ENCODE results near the gene PRCP. TPM values are rescaled to one million over a fixed set of nuclear protein-coding genes. Genes with fewer than 3 reads are reported as not detected.
A peak's percentile ranks its signal among the peaks of the same experiment; 100 is the strongest.
"Not testable (repeated sequence)": the region's sequence is repeated elsewhere in the genome, so short reads cannot be mapped to it uniquely, and the experiment has no call there.

Gene PRCP
- total RNA-seq (19.7 TPM), polyA plus RNA-seq (10 to 100 TPM; 27.4 to 41.9 (median 32.8) TPM)

- ATAC-seq (ENCODE audit: low read depth in 2 of 2) (peak; percentile 77 to 80), DNase-seq (peak; percentile 90 to 93 (median 93))
- no peaks in the 10 kb centered on the region for H3K27me3 ChIP-seq (ENCODE audit: control insufficient read depth, insufficient read depth, low read length)
- no peaks in the 10 kb centered on the region for H3K36me3 ChIP-seq (ENCODE audit: control insufficient read depth, insufficient read depth, low read length)
- Mint-ChIP-seq H3K9me3 (no peaks in the 10 kb centered on the region), H3K27me3 (peaks cover 4% of the 10 kb centered on the region), H3K4me3 (peak within 1 kb of the TSS; percentile 93 to 100 (median 100)), H3K27ac (peak within 1 kb of the TSS; percentile 99 to 100 (median 100)), H3K36me3 (peaks cover 5% of the 10 kb centered on the region), H3K4me1 (peaks cover 4 to 50% (median 15%) of the 10 kb centered on the region in 4 donors)
- H3K4me1 ChIP-seq (ENCODE audit: control insufficient read depth, insufficient read depth, low read length, poor library complexity, severe bottlenecking), result peaks cover 28% of the 10 kb centered on the region
- H3K27ac ChIP-seq (ENCODE audit: insufficient read depth, low read length, poor library complexity, severe bottlenecking), result peak within 1 kb of the TSS; percentile 98
- peak within 1 kb of the TSS; percentile 98 for H3K4me3 ChIP-seq (ENCODE audit: low read depth, low read length)
- H3K9me3 ChIP-seq (ENCODE audit: control insufficient read depth in 2 of 2, low read length in 2 of 2), result no peaks in the 10 kb centered on the region
Observed at GRCh38 chr11:82900277-82901164, at the start of gene PRCP. Gene PRCP, minus strand, starts transcription at chr11:82900430. Its CDS starts 28 bp downstream, at chr11:82900402.

- Histone ChIP-seq H3K4me1 (ENCODE audit: control insufficient read depth, insufficient read depth, low read length, poor library complexity, severe bottlenecking) (no peaks in the 10 kb centered on the region), H3K36me3 (ENCODE audit: control insufficient read depth, insufficient read depth, low read length) (no peaks in the 10 kb centered on the region), H3K9me3 (ENCODE audit: control insufficient read depth in 2 of 2, low read length in 2 of 2) (peaks cover 5% of the 10 kb centered on the region in 2 experiments), H3K27ac (ENCODE audit: insufficient read depth, low read length, poor library complexity, severe bottlenecking) (no peak overlapping the region), H3K27me3 (ENCODE audit: control insufficient read depth, insufficient read depth, low read length) (no peaks in the 10 kb centered on the region), H3K4me3 (ENCODE audit: low read depth, low read length) (no peak overlapping the region)
- peaks cover 0 to 28% (median 11%) of the 10 kb centered on the region in 7 donors for H3K9me3 Mint-ChIP-seq
- no peak overlapping the region for H3K4me3 Mint-ChIP-seq
- no peak overlapping the region for H3K27ac Mint-ChIP-seq
- no peak for ATAC-seq (ENCODE audit: low read depth in 2 of 2)
- H3K27me3 Mint-ChIP-seq, result peaks cover 12% of the 10 kb centered on the region
- no peak for DNase-seq
- H3K36me3 Mint-ChIP-seq, result peaks cover 18% of the 10 kb centered on the region
- H3K4me1 Mint-ChIP-seq, result peaks cover 5 to 22% (median 13%) of the 10 kb centered on the region in 4 donors
Observed at GRCh38 chr11:82949352-82949751, 49.1 kb upstream of the PRCP start.

DNA sequence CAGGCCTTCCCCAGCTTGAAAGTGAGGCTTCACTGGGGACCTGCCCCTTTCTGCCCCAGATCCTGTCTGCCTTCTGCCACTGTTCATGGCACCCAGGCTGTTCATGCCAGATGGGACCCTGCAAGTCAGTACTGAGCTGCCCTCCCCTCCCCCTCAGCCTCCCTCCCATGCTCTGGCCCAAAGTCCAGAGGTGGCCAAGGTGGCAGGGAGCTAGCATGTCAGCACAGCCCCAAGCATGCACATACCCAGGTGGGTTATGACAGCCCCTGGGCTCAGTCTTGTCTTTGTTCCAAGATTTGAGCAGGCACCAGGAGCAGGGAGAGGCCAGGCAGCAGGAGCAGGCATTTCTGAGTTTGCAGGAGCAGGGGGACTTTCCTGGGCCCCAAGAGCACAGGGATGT lies 45.5 kb upstream of the PRCP start:
- H3K27me3 ChIP-seq (ENCODE audit: control insufficient read depth, insufficient read depth, low read length), result no peaks in the 10 kb centered on the region
- no peaks in the 10 kb centered on the region for H3K36me3 ChIP-seq (ENCODE audit: control insufficient read depth, insufficient read depth, low read length)
- Mint-ChIP-seq H3K27ac (no peak overlapping the region), H3K9me3 (peaks cover 0 to 17% (median 6%) of the 10 kb centered on the region in 7 donors), H3K4me1 (peaks cover 4 to 19% (median 14%) of the 10 kb centered on the region in 4 donors), H3K27me3 (no peaks in the 10 kb centered on the region), H3K4me3 (no peak overlapping the region), H3K36me3 (peaks cover 4% of the 10 kb centered on the region)
- H3K9me3 ChIP-seq (ENCODE audit: control insufficient read depth in 2 of 2, low read length in 2 of 2), result no peaks in the 10 kb centered on the region
- no peak overlapping the region for H3K27ac ChIP-seq (ENCODE audit: insufficient read depth, low read length, poor library complexity, severe bottlenecking)
- H3K4me3 ChIP-seq (ENCODE audit: low read depth, low read length), result no peak overlapping the region
- ATAC-seq (ENCODE audit: low read depth in 2 of 2) (no peak), DNase-seq (no peak)
- no peaks in the 10 kb centered on the region for H3K4me1 ChIP-seq (ENCODE audit: control insufficient read depth, insufficient read depth, low read length, poor library complexity, severe bottlenecking)

- DNase-seq; H3K9me3 ChIP-seq (ENCODE audit: control insufficient read depth in 2 of 2, low read length in 2 of 2); H3K27ac ChIP-seq (ENCODE audit: insufficient read depth, low read length, poor library complexity, severe bottlenecking); H3K27me3 ChIP-seq (ENCODE audit: control insufficient read depth, insufficient read depth, low read length); H3K27me3 Mint-ChIP-seq; H3K4me3 Mint-ChIP-seq; H3K36me3 Mint-ChIP-seq; H3K4me1 ChIP-seq (ENCODE audit: control insufficient read depth, insufficient read depth, low read length, poor library complexity, severe bottlenecking); ATAC-seq (ENCODE audit: low read depth in 2 of 2); H3K36me3 ChIP-seq (ENCODE audit: control insufficient read depth, insufficient read depth, low read length); H3K4me3 ChIP-seq (ENCODE audit: low read depth, low read length): not testable (repeated sequence)
- Mint-ChIP-seq H3K9me3 (peaks cover 0 to 18% (median 6%) of the 10 kb centered on the region in 7 donors), H3K27ac (peak overlapping the region in 1 of 3 donors; percentile 49), H3K4me1 (peaks cover 4 to 22% (median 15%) of the 10 kb centered on the region in 4 donors)
Observed at GRCh38 chr11:82945041-82945440, 44.8 kb upstream of the PRCP start.

- no peaks in the 10 kb centered on the region for H3K27me3 ChIP-seq (ENCODE audit: control insufficient read depth, insufficient read depth, low read length)
- peaks cover 0 to 16% (median 6%) of the 10 kb centered on the region in 7 donors for H3K9me3 Mint-ChIP-seq
- no peaks in the 10 kb centered on the region for H3K36me3 ChIP-seq (ENCODE audit: control insufficient read depth, insufficient read depth, low read length)
- ATAC-seq (ENCODE audit: low read depth in 2 of 2), result no peak
- no peak overlapping the region for H3K4me3 Mint-ChIP-seq
- no peaks in the 10 kb centered on the region for H3K4me1 ChIP-seq (ENCODE audit: control insufficient read depth, insufficient read depth, low read length, poor library complexity, severe bottlenecking)
- no peaks in the 10 kb centered on the region for H3K9me3 ChIP-seq (ENCODE audit: control insufficient read depth in 2 of 2, low read length in 2 of 2)
- no peak overlapping the region for H3K4me3 ChIP-seq (ENCODE audit: low read depth, low read length)
- no peak for DNase-seq
- no peaks in the 10 kb centered on the region for H3K27me3 Mint-ChIP-seq
- peaks cover 4% of the 10 kb centered on the region for H3K36me3 Mint-ChIP-seq
- no peak overlapping the region for H3K27ac ChIP-seq (ENCODE audit: insufficient read depth, low read length, poor library complexity, severe bottlenecking)
- H3K27ac Mint-ChIP-seq, result peak overlapping the region in 1 of 3 donors; percentile 49
- peaks cover 4 to 24% (median 16%) of the 10 kb centered on the region in 4 donors for H3K4me1 Mint-ChIP-seq
Observed at GRCh38 chr11:82944198-82944597, 44.0 kb upstream of the PRCP start.

- not testable (repeated sequence) for H3K4me3 Mint-ChIP-seq; H3K27ac ChIP-seq (ENCODE audit: insufficient read depth, low read length, poor library complexity, severe bottlenecking)
- peaks cover 4 to 24% (median 16%) of the 10 kb centered on the region in 4 donors for H3K4me1 Mint-ChIP-seq
Observed at GRCh38 chr11:82943430-82943829, 43.2 kb upstream of the PRCP start.

DNA sequence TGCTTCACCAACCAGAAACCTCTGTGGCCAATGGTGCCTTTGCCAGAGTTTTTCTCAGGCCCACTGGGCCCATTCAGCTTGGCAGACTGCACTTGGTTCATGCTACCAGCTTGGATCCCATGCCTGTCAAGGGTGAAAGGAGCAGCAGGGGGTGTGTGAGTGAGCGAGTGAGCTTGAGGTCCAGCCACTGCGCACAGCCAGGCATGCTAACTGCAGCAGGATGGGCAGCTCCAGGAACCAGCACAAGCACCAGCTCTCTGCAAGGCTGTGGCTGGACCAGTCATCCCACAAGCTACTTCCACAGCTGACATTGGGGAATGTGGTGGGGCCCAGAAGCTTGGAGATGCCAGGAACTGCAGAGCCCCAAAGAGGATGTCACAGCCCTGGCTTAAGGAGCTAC lies 42.1 kb upstream of the PRCP start:
- H3K27ac ChIP-seq (ENCODE audit: insufficient read depth, low read length, poor library complexity, severe bottlenecking), result no peak overlapping the region
- no peak for DNase-seq
- H3K9me3 Mint-ChIP-seq, result peaks cover 0 to 16% (median 6%) of the 10 kb centered on the region in 7 donors
- H3K4me3 ChIP-seq (ENCODE audit: low read depth, low read length), result no peak overlapping the region
- no peaks in the 10 kb centered on the region for H3K9me3 ChIP-seq (ENCODE audit: control insufficient read depth in 2 of 2, low read length in 2 of 2)
- peaks cover 4% of the 10 kb centered on the region for H3K36me3 Mint-ChIP-seq
- ATAC-seq (ENCODE audit: low read depth in 2 of 2), result no peak
- H3K27ac Mint-ChIP-seq, result peak overlapping the region in 1 of 3 donors; percentile 7
- no peaks in the 10 kb centered on the region for H3K27me3 ChIP-seq (ENCODE audit: control insufficient read depth, insufficient read depth, low read length)
- H3K4me1 Mint-ChIP-seq, result peaks cover 4 to 18% (median 15%) of the 10 kb centered on the region in 4 donors
- no peak overlapping the region for H3K4me3 Mint-ChIP-seq
- no peaks in the 10 kb centered on the region for H3K36me3 ChIP-seq (ENCODE audit: control insufficient read depth, insufficient read depth, low read length)
- no peaks in the 10 kb centered on the region for H3K4me1 ChIP-seq (ENCODE audit: control insufficient read depth, insufficient read depth, low read length, poor library complexity, severe bottlenecking)
- no peaks in the 10 kb centered on the region for H3K27me3 Mint-ChIP-seq

More at GRCh38 chr11:82943430-82943829, 43.2 kb upstream of the PRCP start:
- not testable (repeated sequence) for DNase-seq; H3K4me3 ChIP-seq (ENCODE audit: low read depth, low read length); H3K36me3 Mint-ChIP-seq; H3K9me3 ChIP-seq (ENCODE audit: control insufficient read depth in 2 of 2, low read length in 2 of 2); H3K27me3 Mint-ChIP-seq; H3K27me3 ChIP-seq (ENCODE audit: control insufficient read depth, insufficient read depth, low read length); ATAC-seq (ENCODE audit: low read depth in 2 of 2); H3K27ac Mint-ChIP-seq; H3K4me1 ChIP-seq (ENCODE audit: control insufficient read depth, insufficient read depth, low read length, poor library complexity, severe bottlenecking); H3K36me3 ChIP-seq (ENCODE audit: control insufficient read depth, insufficient read depth, low read length)
- peaks cover 0 to 16% (median 6%) of the 10 kb centered on the region in 7 donors for H3K9me3 Mint-ChIP-seq
